ENCODE results near the gene CAP2. TPM values are rescaled to one million over a fixed set of nuclear protein-coding genes. Genes with fewer than 3 reads are reported as not detected.

The CAP2 gene
- total and polyA plus RNA-seq, 12 donors: 1.3 to 21.9 (median 11.9) TPM

GRCh38 chr6:17551383-17551958 is 158.1 kb downstream of the CAP2 start:
- no peaks in the 10 kb centered on the region for H3K27me3 ChIP-seq
- H3K27ac ChIP-seq: no peak overlapping the region
- TF ChIP-seq CTCF (IDR thresholded peaks at IDR 0.05) (no peak), POLR2A (IDR thresholded peaks at IDR 0.05) (no peak)
- 90 to 92% (median 91%) methylated on average over 9 of the region's 9 CpGs for WGBS, 4 donors
- no peak overlapping the region for H3K4me3 ChIP-seq
- no peaks in the 10 kb centered on the region for H3K4me1 ChIP-seq (replicated peaks in 1 of 2)
- H3K36me3 ChIP-seq (replicated peaks in 1 of 2): no peaks in the 10 kb centered on the region
- intact Hi-C loops (cut with DNase I): no loop called here
- H3K9me3 ChIP-seq (replicated peaks in 1 of 3): no peaks in the 10 kb centered on the region
- DNase-seq: no peak

- Histone ChIP-seq H3K27ac (no peak overlapping the region), H3K27me3 (no peaks in the 10 kb centered on the region), H3K9me3 (replicated peaks in 1 of 3) (no peaks in the 10 kb centered on the region), H3K4me1 (replicated peaks in 1 of 2) (no peaks in the 10 kb centered on the region), H3K4me3 (no peak overlapping the region), H3K36me3 (replicated peaks in 1 of 2) (no peaks in the 10 kb centered on the region)
- no peak for DNase-seq
- TF ChIP-seq CTCF (IDR thresholded peaks at IDR 0.05): no peak
- TF ChIP-seq POLR2A (IDR thresholded peaks at IDR 0.05): no peak
- intact Hi-C loops (cut with DNase I): no loop called here
- 86 to 94% (median 88%) methylated on average over 3 of the region's 3 CpGs for WGBS, 4 donors
These were observed 159.5 kb downstream of the CAP2 start for GRCh38 chr6:17552861-17553260.

GRCh38 chr6:17556014-17556413 is 162.6 kb downstream of the CAP2 start:
- Histone ChIP-seq H3K4me3 (no peak overlapping the region), H3K27me3 (no peaks in the 10 kb centered on the region), H3K27ac (no peak overlapping the region), H3K9me3 (replicated peaks in 1 of 3) (no peaks in the 10 kb centered on the region), H3K36me3 (replicated peaks in 1 of 2) (no peaks in the 10 kb centered on the region), H3K4me1 (replicated peaks in 1 of 2) (no peaks in the 10 kb centered on the region)
- no peak for DNase-seq
- intact Hi-C loops (cut with DNase I): no loop called here
- TF ChIP-seq POLR2A (IDR thresholded peaks at IDR 0.05): no peak
- no peak for TF ChIP-seq CTCF (IDR thresholded peaks at IDR 0.05)
- 90 to 96% (median 92%) methylated on average over 4 of the region's 4 CpGs for WGBS, 4 donors

GRCh38 chr6:17562636-17563035 is 169.2 kb downstream of the CAP2 start:
- no peak for DNase-seq
- intact Hi-C loops (cut with DNase I): no loop called here
- Histone ChIP-seq H3K4me1 (replicated peaks in 1 of 2) (no peaks in the 10 kb centered on the region), H3K4me3 (no peak overlapping the region), H3K27ac (no peak overlapping the region), H3K36me3 (replicated peaks in 1 of 2) (no peaks in the 10 kb centered on the region), H3K27me3 (no peaks in the 10 kb centered on the region), H3K9me3 (replicated peaks in 1 of 3) (no peaks in the 10 kb centered on the region)
- TF ChIP-seq POLR2A (IDR thresholded peaks at IDR 0.05) (no peak), CTCF (IDR thresholded peaks at IDR 0.05) (no peak)
- 79 to 87% (median 84%) methylated on average over 3 of the region's 3 CpGs for WGBS, 4 donors
